ENCODE data around the gene DNAH14.
"Not testable (repeated sequence)": the region's sequence is repeated elsewhere in the genome, so short reads cannot be mapped to it uniquely, and the experiment has no call there.

The DNAH14 gene

GRCh38 chr1:225277445-225277844, 348.0 kb downstream of the DNAH14 start:
- peaks cover 9% of the 10 kb centered on the region for H3K9me3 ChIP-seq (ENCODE audit: insufficient read depth, low read depth, low read length)
- H3K36me3 ChIP-seq (ENCODE audit: insufficient read depth, low read depth, low read length): no peaks in the 10 kb centered on the region
- H3K9ac ChIP-seq (ENCODE audit: low read depth, low read length): no peak overlapping the region
- no peak overlapping the region for H3K4me3 ChIP-seq (ENCODE audit: low read length)
- no peaks in the 10 kb centered on the region for H3K27me3 ChIP-seq (ENCODE audit: insufficient read depth, low read length)
- no peaks in the 10 kb centered on the region for H3K4me1 ChIP-seq (ENCODE audit: insufficient read depth, low read length)
- no peak overlapping the region for H3K27ac ChIP-seq (ENCODE audit: low read length)

DNA sequence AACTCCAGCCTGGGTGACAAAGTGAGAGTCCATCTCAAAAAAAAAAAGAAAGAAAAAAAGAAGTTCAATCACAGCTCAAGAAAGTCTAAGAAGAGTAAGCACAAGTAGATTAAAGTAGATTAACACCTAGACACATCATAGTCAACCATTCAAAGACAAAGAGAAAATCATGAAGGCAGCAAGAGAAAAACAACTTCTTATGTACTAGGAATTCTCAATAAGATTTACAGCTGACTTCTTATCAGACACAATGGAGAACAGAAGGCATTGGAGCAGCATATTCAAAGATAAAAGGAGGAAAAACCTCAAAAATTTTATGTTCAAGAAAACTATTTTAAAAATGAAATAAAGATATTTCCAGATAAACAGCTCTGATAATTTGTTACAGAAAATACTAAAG, 351.1 kb downstream of the DNAH14 start:
- no peak overlapping the region for H3K27ac ChIP-seq (ENCODE audit: low read length)
- H3K36me3 ChIP-seq (ENCODE audit: insufficient read depth, low read depth, low read length): no peaks in the 10 kb centered on the region
- H3K9ac ChIP-seq (ENCODE audit: low read depth, low read length): no peak overlapping the region
- no peak overlapping the region for H3K4me3 ChIP-seq (ENCODE audit: low read length)
- no peaks in the 10 kb centered on the region for H3K4me1 ChIP-seq (ENCODE audit: insufficient read depth, low read length)
- peaks cover 9% of the 10 kb centered on the region for H3K9me3 ChIP-seq (ENCODE audit: insufficient read depth, low read depth, low read length)
- no peaks in the 10 kb centered on the region for H3K27me3 ChIP-seq (ENCODE audit: insufficient read depth, low read length)

DNA sequence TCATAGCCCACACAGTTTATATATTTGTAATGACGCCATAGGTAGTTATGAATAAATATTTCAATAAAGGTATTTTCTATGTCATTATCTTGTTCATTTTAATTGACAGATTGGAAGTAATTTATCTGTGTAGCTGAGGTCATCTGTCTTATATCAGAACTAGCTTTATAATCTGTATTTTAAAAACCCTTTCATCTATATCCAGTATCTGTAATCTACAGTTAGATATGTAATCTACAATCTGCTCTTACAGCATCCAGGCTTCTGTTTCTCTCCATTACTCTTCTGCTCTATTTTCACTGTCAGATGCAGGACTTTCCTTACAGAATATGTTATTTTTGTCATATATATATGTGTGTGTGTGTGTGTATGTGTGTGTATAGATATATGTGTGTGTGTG, 360.8 kb downstream of the DNAH14 start:
- H3K27me3 ChIP-seq (ENCODE audit: insufficient read depth, low read length): no peaks in the 10 kb centered on the region
- no peaks in the 10 kb centered on the region for H3K4me1 ChIP-seq (ENCODE audit: insufficient read depth, low read length)
- peaks cover 15% of the 10 kb centered on the region for H3K9me3 ChIP-seq (ENCODE audit: insufficient read depth, low read depth, low read length)
- no peaks in the 10 kb centered on the region for H3K36me3 ChIP-seq (ENCODE audit: insufficient read depth, low read depth, low read length)
- H3K9ac ChIP-seq (ENCODE audit: low read depth, low read length): no peak overlapping the region
- H3K4me3 ChIP-seq (ENCODE audit: low read length): no peak overlapping the region
- H3K27ac ChIP-seq (ENCODE audit: low read length): no peak overlapping the region

DNA sequence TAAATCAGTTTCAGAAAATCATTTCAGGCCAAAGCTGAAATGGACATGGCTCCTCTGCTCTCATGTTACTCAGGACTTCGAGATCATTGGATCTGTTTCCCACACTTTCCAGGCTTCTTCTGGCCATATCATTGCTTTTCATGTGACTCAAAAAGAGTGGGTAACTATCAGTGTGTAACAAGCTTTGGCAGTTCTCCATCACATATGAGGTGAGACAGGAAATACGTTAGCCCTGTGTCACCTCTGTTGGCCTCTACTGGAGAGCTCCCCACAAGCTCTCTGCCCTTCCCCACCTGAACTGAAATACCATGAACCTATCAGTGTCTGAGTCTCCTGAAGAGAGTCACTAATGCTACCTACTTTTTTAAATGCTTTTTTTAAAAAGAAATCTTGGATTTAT, 370.1 kb downstream of the DNAH14 start:
- no peaks in the 10 kb centered on the region for H3K27me3 ChIP-seq (ENCODE audit: insufficient read depth, low read length)
- no peak overlapping the region for H3K27ac ChIP-seq (ENCODE audit: low read length)
- no peaks in the 10 kb centered on the region; the same call in 1 of the 2 replicates for H3K9me3 ChIP-seq (ENCODE audit: insufficient read depth, low read depth, low read length)

GRCh38 chr1:225300381-225300780, 370.9 kb downstream of the DNAH14 start:
- H3K9me3 ChIP-seq (ENCODE audit: insufficient read depth, low read depth, low read length): no peaks in the 10 kb centered on the region

More for the DNA sequence above, 370.1 kb downstream of the DNAH14 start:
- no peaks in the 10 kb centered on the region for H3K36me3 ChIP-seq (ENCODE audit: insufficient read depth, low read depth, low read length)
- H3K4me1 ChIP-seq (ENCODE audit: insufficient read depth, low read length): no peaks in the 10 kb centered on the region
- no peak overlapping the region for H3K4me3 ChIP-seq (ENCODE audit: low read length)
- H3K9ac ChIP-seq (ENCODE audit: low read depth, low read length): no peak overlapping the region

DNA sequence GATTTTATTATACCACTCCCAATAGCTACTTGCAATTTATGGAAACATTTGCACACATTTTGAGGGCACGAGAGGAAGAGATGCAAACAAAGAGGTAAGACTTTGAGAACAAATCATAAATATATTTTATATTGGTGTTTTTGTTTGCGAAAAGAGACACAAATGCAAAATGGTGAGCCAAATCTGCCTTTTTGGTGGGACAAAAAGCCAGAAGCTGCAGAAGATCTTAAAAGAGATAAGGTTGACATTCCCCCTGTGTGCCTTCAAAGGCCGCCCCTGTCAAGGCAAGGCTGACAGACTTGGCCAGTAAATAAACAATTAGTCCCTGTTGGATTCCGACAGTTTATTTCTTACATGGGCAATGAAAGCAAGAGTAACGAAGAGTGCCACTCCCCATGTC, 375.5 kb downstream of the DNAH14 start:
- Histone ChIP-seq H3K27ac (ENCODE audit: low read length) (no peak overlapping the region), H3K4me3 (ENCODE audit: low read length) (no peak overlapping the region), H3K36me3 (ENCODE audit: insufficient read depth, low read depth, low read length) (no peaks in the 10 kb centered on the region), H3K4me1 (ENCODE audit: insufficient read depth, low read length) (no peaks in the 10 kb centered on the region), H3K9ac (ENCODE audit: low read depth, low read length) (no peak overlapping the region), H3K9me3 (ENCODE audit: insufficient read depth, low read depth, low read length) (no peaks in the 10 kb centered on the region), H3K27me3 (ENCODE audit: insufficient read depth, low read length) (no peaks in the 10 kb centered on the region)

More at GRCh38 chr1:225300381-225300780, 370.9 kb downstream of the DNAH14 start:
- no peaks in the 10 kb centered on the region for H3K36me3 ChIP-seq (ENCODE audit: insufficient read depth, low read depth, low read length)
- H3K4me3 ChIP-seq (ENCODE audit: low read length): no peak overlapping the region
- H3K4me1 ChIP-seq (ENCODE audit: insufficient read depth, low read length): no peaks in the 10 kb centered on the region
- H3K27ac ChIP-seq (ENCODE audit: low read length): no peak overlapping the region
- H3K27me3 ChIP-seq (ENCODE audit: insufficient read depth, low read length): no peaks in the 10 kb centered on the region
- no peak overlapping the region for H3K9ac ChIP-seq (ENCODE audit: low read depth, low read length)

- not testable (repeated sequence) for H3K9me3 ChIP-seq (ENCODE audit: insufficient read depth, low read depth, low read length); H3K4me3 ChIP-seq (ENCODE audit: low read length); H3K27ac ChIP-seq (ENCODE audit: low read length); H3K36me3 ChIP-seq (ENCODE audit: insufficient read depth, low read depth, low read length); H3K4me1 ChIP-seq (ENCODE audit: insufficient read depth, low read length); H3K27me3 ChIP-seq (ENCODE audit: insufficient read depth, low read length); H3K9ac ChIP-seq (ENCODE audit: low read depth, low read length)
Measured at GRCh38 chr1:225310544-225310943, 381.1 kb downstream of the DNAH14 start.

DNA sequence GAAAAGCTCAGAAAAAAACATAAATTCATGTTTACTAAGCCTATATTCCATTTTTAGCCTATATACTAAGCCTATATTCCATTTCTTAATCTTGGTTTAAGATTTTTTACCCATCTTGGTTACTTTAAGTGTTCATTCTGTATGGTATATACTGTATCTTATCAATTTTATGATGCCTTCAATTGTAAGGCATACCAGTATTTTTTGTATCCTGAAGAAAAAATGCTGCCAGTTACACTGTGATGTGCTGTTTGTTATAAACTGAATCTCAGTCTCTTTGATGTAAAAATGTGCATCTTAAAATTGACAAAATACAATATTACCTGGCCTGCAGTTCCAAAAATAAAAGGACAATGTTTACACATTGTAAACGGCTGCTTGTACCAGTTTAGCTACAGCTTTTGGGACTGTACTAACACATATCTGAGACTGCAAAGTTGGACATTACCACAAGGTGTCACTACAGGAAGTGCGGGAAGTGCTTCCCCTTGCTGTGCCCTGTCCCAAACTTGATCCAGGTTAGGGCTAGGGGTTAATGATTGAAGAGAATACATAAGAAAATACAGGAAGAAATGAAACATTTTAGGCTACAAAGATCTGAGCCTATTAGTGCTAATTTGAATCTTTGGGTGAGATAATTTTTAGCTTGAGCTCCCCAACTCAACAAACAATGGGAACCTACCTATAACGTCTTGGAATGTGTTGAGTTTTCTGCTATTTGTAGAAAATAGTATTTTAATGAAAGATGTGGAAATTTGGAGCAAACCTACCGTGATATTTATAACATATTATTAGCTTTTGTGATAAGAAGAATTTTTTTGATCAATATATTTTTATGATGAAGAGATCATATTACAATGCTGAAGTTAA, 389.5 kb downstream of the DNAH14 start:
- Histone ChIP-seq H3K27ac (ENCODE audit: low read length) (no peak overlapping the region), H3K9ac (ENCODE audit: low read depth, low read length) (no peak overlapping the region), H3K27me3 (ENCODE audit: insufficient read depth, low read length) (no peaks in the 10 kb centered on the region), H3K36me3 (ENCODE audit: insufficient read depth, low read depth, low read length) (no peaks in the 10 kb centered on the region), H3K4me3 (ENCODE audit: low read length) (no peak overlapping the region), H3K4me1 (ENCODE audit: insufficient read depth, low read length) (no peaks in the 10 kb centered on the region), H3K9me3 (ENCODE audit: insufficient read depth, low read depth, low read length) (no peaks in the 10 kb centered on the region)

- Histone ChIP-seq H3K27me3 (ENCODE audit: insufficient read depth, low read length) (no peaks in the 10 kb centered on the region), H3K9ac (ENCODE audit: low read depth, low read length) (no peak overlapping the region), H3K27ac (ENCODE audit: low read length) (no peak overlapping the region), H3K9me3 (ENCODE audit: insufficient read depth, low read depth, low read length) (no peaks in the 10 kb centered on the region), H3K4me1 (ENCODE audit: insufficient read depth, low read length) (no peaks in the 10 kb centered on the region), H3K4me3 (ENCODE audit: low read length) (no peak overlapping the region), H3K36me3 (ENCODE audit: insufficient read depth, low read depth, low read length) (no peaks in the 10 kb centered on the region)
Measured at GRCh38 chr1:225319871-225320270, 390.4 kb downstream of the DNAH14 start.

- Histone ChIP-seq H3K4me3 (ENCODE audit: low read length) (no peak overlapping the region), H3K36me3 (ENCODE audit: insufficient read depth, low read depth, low read length) (no peaks in the 10 kb centered on the region), H3K9me3 (ENCODE audit: insufficient read depth, low read depth, low read length) (no peaks in the 10 kb centered on the region), H3K4me1 (ENCODE audit: insufficient read depth, low read length) (no peaks in the 10 kb centered on the region), H3K9ac (ENCODE audit: low read depth, low read length) (no peak overlapping the region), H3K27ac (ENCODE audit: low read length) (no peak overlapping the region), H3K27me3 (ENCODE audit: insufficient read depth, low read length) (no peaks in the 10 kb centered on the region)
Measured at GRCh38 chr1:225321784-225322183, 392.3 kb downstream of the DNAH14 start.

DNA sequence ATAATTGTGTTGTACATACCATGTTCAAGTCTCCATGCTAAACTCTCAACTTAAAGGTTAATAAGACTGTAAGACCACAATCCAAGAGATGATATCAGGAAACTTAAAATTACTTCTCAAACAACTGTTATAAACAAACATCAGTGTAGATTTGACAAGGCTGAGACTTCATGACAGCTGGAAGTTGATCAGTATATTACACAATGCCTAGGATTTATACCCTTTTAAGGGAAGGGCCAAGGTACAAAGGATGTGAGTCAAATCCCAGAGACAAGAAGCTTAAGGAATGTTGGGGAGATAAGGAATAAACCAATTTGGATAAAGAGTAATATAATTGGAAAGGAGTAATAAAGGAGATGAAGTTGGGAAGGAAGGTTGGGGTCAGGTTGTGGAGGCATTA, 399.6 kb downstream of the DNAH14 start:
- H3K9ac ChIP-seq (ENCODE audit: low read depth, low read length): no peak overlapping the region
- H3K9me3 ChIP-seq (ENCODE audit: insufficient read depth, low read depth, low read length): no peaks in the 10 kb centered on the region
- H3K27ac ChIP-seq (ENCODE audit: low read length): no peak overlapping the region
- no peaks in the 10 kb centered on the region for H3K36me3 ChIP-seq (ENCODE audit: insufficient read depth, low read depth, low read length)
- H3K4me3 ChIP-seq (ENCODE audit: low read length): no peak overlapping the region
- no peaks in the 10 kb centered on the region for H3K4me1 ChIP-seq (ENCODE audit: insufficient read depth, low read length)
- H3K27me3 ChIP-seq (ENCODE audit: insufficient read depth, low read length): no peaks in the 10 kb centered on the region

DNA sequence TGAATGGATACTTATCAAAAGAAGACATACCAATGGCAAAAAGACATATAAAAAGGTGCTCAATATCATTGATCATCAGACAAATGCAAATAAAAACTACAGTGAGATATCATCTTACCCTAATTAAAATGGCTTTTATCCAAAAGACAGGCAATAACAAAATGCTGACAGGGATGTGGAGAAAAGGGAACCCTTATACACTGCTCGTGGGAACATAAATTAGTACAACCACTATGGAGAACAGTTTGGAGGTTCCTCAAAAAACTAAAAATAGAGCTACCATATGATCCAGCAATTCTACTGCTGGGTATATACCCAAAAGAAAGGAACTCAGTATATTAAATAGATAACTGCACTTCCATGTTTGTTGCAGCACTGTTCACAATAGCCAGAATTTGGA, 400.5 kb downstream of the DNAH14 start:
- not testable (repeated sequence) for H3K27ac ChIP-seq (ENCODE audit: low read length); H3K9ac ChIP-seq (ENCODE audit: low read depth, low read length); H3K36me3 ChIP-seq (ENCODE audit: insufficient read depth, low read depth, low read length); H3K27me3 ChIP-seq (ENCODE audit: insufficient read depth, low read length); H3K9me3 ChIP-seq (ENCODE audit: insufficient read depth, low read depth, low read length); H3K4me3 ChIP-seq (ENCODE audit: low read length); H3K4me1 ChIP-seq (ENCODE audit: insufficient read depth, low read length)
